Measurements from ENCODE around the gene BRICD5.

- TF ChIP-seq EZH2phosphoT487 (IDR thresholded peaks at IDR 0.05; ENCODE audit: insufficient read depth, low read depth) (no peak), EZH2 (IDR thresholded peaks at IDR 0.05; ENCODE audit: insufficient read depth, poor library complexity, severe bottlenecking) (no peak)
Measured at GRCh38 chr16:2190002-2190658, 20.5 kb downstream of the BRICD5 start.
